GM19324 (cell line): Measurements from ENCODE around the gene TRPM7.
A peak's percentile ranks its signal among the peaks of the same experiment; 100 is the strongest.
"Not testable (repeated sequence)": the region's sequence is repeated elsewhere in the genome, so short reads cannot be mapped to it uniquely, and the experiment has no call there.

Experiments used
- ATAC-seq: cut with Tn5 transposase; IDR thresholded peaks from one replicate; pipeline ENCODE4 v1.9.1; 2021; ENCODE audit warnings: mild to moderate bottlenecking, moderate library complexity; ENCODE audit not compliant: unreplicated experiment, low FRiP score

Gene TRPM7, protein sequence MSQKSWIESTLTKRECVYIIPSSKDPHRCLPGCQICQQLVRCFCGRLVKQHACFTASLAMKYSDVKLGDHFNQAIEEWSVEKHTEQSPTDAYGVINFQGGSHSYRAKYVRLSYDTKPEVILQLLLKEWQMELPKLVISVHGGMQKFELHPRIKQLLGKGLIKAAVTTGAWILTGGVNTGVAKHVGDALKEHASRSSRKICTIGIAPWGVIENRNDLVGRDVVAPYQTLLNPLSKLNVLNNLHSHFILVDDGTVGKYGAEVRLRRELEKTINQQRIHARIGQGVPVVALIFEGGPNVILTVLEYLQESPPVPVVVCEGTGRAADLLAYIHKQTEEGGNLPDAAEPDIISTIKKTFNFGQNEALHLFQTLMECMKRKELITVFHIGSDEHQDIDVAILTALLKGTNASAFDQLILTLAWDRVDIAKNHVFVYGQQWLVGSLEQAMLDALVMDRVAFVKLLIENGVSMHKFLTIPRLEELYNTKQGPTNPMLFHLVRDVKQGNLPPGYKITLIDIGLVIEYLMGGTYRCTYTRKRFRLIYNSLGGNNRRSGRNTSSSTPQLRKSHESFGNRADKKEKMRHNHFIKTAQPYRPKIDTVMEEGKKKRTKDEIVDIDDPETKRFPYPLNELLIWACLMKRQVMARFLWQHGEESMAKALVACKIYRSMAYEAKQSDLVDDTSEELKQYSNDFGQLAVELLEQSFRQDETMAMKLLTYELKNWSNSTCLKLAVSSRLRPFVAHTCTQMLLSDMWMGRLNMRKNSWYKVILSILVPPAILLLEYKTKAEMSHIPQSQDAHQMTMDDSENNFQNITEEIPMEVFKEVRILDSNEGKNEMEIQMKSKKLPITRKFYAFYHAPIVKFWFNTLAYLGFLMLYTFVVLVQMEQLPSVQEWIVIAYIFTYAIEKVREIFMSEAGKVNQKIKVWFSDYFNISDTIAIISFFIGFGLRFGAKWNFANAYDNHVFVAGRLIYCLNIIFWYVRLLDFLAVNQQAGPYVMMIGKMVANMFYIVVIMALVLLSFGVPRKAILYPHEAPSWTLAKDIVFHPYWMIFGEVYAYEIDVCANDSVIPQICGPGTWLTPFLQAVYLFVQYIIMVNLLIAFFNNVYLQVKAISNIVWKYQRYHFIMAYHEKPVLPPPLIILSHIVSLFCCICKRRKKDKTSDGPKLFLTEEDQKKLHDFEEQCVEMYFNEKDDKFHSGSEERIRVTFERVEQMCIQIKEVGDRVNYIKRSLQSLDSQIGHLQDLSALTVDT (N-terminal part only)

DNA sequence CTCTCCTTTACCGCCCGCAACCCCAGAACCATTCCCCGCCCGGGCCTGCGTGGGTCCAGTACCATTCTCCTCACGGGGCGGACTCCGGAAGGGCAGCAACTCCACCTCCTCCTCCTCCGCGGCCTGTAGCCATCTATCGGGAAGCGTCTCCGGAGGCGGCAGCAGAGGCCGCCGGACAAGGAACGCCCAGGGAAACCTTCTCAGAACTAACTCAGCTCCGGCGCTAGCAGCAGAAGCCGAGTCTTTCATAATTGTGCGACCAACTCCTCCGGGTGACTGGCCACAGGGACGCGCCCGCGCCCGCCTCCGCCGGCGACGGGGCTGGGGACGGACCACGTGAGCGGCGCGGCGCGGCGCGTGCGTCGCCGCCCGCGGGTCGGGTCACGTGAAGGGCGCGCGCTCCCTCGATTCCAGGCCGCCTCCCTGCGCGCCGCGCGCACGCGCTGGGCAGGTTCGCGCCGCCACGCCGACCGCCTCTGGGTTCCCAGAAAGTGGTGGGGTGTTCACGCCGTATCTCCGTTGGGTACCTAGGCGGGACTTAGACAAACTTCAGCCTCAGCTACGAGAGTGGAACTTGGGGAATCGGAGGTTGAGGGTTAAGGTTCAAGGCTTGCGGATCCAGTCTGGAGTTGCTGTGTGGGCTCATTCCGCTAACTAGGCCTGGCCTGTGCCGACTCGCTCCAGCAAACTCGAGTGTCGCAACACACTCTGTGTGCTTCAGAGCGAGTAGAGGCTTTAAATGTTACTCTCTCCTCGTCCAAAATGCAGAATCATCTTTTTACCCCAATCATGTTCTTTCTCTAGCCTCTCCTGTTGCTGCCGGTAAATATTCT, at the start of gene TRPM7:
Gene TRPM7, minus strand, starts transcription at position 329 of the 833 bp plus-strand sequence. Its CDS starts 264 bp downstream, at position 65.
- peak; percentile 92 for ATAC-seq

DNA sequence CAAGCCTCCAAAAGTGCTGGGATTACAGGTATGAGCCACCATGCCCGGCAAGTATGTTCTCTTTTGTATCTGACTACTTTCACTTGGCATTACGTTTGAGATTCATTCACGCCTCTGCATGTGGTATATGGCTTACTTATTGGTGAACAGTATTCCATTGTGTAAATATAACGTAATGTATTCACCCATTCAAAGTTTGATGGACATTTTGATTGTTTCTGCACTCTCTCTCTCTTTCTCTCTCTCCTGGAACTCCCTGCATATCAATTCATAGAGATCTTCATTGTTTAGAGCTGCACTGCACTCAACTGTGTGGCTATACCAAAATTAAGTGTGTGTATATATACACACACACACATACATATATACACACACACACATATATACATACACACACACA, 48.6 kb upstream of the TRPM7 start:
- ATAC-seq, result no peak

DNA sequence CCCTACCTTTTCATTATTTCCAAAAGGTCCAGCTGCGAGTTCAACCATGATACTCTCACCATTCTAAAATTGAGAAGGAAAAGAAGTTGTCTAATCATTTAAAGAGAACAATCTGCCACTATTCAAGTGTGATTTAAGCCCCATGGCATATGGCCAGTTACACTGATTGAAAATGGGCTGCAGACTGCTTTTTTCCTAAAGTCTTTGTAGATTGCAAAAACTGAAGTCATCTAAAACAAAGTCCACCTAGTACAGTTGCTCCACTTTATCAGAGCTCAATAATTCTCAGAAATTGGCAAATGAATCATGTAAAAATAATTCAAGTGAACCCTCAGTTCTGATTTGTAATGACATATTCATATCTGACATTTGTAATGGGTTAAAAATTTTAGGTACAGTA, 39.7 kb upstream of the TRPM7 start:
- no peak for ATAC-seq

DNA sequence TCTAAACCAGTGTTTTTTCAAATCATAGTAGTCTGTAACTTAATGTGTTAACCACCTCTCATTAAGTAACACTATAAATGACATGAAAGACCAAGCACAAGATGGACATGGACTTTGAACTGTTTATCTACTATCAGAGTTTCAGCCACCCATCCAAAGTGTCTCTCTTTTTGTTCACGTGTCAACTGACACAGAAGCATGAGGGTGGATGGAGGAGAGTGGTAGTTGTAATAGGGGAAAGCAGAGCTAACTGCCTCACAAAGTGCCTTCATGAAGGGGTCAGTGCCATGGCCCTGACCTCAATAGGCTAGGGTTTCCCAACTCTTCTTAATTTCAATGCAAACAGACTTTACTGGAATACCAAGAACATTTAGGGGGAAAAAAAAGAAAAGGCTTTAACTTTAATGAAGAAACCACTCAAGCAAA, 32.1 kb upstream of the TRPM7 start:
- no peak for ATAC-seq

DNA sequence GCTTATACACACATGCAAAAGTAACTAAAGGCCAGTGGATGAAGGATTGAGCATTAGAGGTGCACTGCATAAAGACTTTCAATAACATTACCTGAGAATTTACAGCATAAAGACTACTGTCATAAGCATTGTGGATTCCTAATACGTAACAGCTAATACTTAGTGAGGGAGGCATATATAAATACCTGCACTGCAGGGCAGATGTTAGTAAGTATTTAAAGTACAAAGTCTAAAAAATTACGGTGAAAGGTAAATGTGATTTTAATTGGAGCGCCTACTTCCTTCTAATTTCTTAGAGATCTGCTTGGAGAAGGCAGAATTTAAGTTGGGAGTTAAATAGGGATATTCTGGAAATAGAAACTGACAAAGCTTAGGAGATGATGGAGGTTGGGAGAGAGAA, 25.4 kb upstream of the TRPM7 start:
- ATAC-seq, result no peak

DNA sequence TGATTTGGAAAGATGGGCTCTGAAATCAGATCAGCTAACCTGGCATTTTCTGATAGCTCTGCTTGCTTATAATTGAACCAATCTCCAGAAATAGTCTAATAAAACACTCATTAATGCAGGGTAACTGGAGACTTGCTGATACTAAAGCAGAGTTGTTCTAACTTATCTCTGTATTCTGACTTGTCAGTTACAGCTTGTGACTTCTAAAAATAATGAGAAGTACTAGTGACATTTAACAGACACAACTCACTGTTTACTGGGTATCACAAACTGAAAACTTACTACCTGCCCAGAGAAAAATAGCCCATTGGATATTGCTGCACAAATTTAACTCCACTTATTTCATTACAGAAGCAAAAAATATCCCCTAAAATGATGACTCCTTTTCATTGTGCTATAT, 24.0 kb upstream of the TRPM7 start:
- no peak for ATAC-seq

DNA sequence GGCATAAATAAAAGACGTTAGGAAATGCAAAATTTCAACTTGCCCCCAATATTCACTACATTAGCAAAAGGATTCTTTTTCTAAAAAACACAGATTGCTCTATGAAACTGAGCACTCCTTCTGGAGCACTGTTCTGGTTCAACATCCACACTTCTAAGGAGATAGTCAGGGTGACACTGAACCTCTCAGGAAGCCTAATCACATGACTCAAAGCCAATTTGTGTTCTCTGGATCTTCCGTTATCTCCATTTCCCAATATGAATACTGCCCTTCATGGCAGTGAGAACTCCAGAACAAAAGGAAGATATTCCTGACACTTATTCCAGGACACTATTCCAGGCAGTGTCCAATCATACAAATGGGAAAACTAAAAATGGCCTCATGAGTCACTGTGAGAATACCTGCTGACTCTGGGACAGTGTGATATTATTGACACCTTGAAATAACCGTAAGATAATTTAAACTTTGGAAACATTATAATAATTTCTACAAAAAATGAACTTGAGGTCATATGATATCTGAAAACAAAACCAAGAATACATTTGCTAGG, 21.4 kb upstream of the TRPM7 start:
- no peak for ATAC-seq

DNA sequence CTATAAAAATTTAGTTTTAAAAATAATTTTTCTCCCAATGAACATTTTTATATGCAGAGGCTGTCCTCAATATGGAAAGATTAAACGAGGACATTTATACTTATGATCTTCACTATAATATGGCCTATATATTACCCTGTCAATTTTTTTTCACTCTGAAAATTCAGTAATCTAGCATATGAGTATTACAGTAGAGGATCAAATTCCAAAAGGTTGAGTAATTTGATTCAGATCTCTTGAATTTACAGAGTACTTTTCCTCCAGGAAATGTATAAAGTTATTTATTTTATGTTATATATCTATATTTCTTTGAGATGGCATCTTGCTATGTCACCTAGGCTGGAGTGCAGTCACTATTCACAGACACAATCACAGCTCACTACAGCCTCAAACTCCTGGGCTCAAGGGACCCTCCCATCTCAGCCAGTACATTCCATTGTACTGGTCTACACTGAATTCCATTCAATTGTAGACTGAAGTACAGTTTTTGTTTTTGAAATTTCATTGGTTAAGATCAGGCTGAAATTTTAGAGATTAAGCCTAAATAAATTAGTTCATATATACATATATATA, 16.3 kb upstream of the TRPM7 start:
- no peak for ATAC-seq

DNA sequence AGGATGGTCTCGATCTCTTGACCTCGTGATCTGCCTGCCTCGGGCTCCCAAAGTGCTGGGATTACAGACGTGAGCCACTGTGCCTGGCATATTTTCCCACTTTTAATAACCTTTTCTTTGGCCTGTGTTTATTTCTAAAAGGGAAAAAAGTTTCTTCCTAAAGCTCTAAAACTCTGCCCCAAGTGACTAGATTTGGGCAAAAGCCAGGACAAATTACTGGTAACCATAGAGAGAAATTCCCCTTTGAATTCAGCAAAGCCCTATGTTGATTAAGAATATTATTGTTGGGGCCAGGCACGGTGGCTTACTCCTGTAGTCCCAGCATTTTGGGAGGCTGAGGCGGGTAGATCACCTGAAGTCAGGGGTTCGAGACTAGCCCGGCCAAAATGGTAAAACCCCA, 11.5 kb upstream of the TRPM7 start:
- no peak for ATAC-seq

DNA sequence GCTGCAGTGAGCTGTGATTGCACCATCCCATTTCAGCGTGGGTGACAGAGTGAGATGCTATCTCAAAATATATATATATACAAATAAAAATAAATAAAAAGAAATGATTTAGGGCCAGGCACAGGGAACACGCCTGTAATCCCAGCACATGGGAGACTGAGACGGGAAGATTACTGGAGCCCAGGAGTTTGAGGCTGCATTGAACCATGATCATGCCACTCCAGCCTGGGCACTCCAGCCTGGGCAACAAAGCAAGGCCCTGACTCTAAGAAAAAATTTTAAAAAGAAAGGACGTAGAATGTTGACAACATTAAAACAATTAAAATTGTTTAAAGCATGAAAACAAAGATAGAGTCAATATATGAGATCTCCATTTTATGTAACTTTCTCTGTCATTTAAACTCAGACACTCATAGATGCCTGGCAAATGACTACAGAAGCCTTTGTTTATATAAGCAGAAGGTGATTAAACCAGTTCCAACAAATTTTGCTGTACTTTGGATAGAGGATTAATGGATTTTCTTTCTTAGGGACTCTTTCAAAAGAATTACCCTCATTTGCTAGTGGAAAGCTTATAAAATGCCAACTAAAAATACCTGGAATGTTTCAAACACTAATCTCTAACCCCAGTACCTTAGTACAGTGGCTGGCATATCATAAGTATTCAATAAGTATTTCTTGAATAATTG, 10.7 kb upstream of the TRPM7 start:
- ATAC-seq, result no peak

DNA sequence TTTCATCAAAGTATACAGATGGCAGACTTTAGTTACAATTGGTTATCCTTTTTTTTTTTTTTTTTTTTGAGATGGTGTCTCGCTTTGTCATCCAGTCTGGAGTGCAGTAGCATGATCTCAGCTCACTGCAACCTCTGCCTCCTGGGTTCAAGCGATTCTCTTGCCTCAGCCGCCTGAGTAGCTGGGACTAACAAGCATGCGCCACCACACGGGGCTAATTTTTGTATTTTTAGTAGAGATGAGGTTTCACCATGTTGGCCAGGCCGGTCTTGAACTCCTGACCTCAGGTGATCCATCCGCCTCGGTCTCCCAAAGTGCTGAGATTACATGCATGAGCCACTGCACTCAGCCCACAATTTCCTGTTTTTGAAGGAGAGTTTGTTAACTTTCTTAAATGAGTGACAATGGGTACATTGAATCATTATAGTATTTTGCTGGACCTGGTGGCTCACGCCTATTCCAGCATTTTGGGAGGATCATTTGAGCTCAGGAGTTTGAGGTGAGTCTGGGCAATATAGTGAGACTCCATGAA, 8.1 kb upstream of the TRPM7 start:
- not testable (repeated sequence) for ATAC-seq

DNA sequence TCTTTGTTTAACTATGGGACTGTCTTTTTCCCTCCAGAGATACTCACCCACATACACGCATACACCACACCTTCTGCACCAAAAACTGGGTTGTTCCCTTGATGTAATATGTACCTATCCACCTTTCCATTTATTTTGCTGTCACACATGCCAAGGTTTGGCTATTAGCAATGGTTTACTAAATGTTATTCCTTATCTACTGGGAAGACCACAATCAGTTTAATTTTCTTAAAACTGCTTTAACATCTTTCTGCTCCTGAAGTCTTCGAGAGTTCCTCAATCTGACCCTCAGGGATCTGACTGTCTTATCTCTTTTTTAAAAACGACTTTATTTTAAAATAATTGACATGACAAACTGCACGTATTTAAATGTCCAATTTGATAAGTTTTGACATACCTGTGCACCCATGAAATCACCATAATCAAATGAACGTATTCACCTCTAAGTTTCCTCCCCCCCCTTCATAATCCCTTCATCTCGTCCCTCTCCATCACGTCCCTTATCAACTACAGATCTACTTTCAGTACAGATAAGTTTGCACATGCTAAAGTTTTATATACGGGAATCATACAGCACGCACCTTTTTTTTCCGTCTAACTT, 805 bp upstream of the TRPM7 start:
- no peak for ATAC-seq

DNA sequence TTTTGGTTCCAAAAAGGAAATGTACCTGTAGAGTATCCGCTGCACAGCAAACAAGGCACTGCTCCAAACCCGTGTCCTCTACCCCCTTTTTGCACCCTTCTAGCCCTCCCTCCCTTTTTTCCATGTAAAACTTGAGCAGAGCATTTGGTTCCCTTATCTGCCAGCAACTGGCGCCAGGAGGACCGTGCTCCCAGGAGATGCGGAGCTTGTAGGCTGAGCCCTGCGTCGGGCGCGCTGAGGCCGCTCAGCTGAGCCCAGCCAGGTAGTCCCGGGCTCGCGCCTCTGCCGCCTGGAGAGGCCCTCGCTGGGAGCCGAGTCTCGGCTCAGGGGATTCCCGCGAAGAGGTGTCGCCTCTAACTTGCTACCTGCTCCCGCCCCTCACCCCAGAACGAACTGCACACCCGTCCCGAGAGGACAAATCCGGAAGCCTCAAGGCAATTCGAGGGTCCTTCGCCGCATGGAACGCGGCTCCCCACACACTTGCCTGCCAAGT, 575 bp downstream of the TRPM7 start:
- peak; percentile 54 for ATAC-seq

DNA sequence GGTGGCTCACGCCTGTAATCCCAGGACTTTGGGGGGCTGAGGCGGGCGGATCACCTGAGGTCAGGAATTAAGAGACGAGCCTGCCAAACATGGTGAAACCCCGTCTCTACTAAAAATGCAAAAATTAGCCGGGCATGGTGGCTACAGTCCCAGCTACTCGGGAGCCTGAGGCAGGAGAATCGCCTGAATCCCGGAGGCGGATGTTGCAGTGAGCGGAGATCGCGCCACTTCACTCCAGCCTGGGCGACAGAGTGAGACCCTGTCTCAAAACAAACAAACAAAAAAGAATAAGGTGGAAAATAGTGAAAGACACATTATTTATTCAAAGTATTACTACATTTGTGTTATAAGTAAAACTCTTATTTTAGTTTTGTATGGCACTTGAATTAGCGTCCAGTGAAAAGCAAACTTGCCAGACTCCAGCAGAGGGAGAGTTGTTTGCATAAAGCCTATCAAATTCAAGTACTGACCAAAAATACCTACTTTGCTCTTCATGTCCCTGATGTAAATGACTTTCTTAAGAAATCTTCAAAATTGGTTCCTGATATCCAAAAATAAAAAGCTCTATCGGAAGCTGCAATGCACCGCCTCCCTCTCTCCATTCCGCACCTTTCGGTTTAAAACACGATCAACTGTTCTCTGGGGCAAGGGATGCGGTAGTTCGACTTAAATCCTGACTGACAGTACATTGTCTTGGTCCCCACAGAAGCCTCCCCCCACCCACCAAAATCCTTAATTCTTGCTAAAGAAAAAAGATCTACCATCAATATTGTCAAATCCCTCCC, 1.2 kb downstream of the TRPM7 start:
- no peak for ATAC-seq

DNA sequence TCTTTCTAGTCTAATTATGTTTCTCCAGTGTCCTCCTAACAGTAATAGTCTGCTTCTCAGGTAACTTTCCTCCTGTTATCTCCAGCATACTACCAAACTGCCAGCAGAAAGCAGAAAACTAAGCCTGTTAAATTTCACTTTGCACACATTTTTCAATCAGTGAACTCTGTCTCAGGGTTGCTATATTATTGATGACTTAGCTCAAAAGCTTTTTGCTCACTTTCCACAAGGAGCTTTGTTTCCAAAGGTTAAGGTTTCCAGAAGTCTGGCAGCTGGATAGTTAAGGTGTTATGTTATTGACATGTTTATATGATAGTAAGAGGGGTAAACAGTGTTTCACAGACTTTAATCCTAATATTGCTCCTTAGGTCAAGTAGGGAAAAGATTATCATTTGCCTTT, 5.1 kb downstream of the TRPM7 start:
- no peak for ATAC-seq

DNA sequence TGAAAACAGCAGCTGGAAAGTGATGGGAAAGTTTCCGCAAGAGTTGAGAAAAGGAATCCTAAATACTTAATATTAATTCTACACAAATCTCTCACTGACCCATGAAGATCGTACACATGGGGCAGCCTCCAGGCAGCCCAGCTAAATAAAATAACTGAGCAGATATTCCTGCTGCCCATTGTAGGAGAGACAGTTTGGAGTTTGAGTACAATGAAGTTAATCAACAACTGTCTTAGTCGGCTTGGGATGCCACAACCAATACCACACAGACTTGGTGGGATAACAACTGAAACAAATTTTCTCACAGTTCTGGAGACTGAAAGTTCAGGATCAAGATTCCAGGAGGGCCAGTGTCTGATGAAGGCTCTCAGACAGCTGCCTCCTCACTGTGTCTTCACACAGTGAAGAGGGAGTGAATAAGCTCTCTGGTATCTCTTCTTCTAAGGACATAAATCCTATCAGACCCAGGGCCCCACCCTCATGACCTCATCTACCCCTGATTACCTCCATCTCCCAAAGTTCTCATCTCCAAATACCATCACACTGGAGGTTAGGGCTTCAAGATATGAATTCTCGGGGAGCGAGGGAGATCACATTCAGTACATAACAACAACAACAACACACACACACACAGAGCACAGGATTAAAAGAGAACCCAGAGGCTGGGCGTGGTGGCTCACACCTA, 9.7 kb downstream of the TRPM7 start:
- no peak for ATAC-seq
